Calu3 (cell line): ENCODE measurements around the gene STK33. TPM values are rescaled to one million over a fixed set of nuclear protein-coding genes. Genes with fewer than 3 reads are reported as not detected.

Source experiments
- BruUV-seq: library from RNA; stranded (reverse); fragments of 400-500 nt; replicated peaks from 2 replicates; lab custom pipeline; 2021; lab: Mats Ljungman, UMichigan
- CTCF ChIA-PET: fragments of 300-600 bp; sonication (Branson Sonifier 250); formaldehyde crosslinking; loops from one replicate; lab custom pipeline; 2022; ENCODE audit warnings: antibody characterized with exemption; lab: Charles Lee
- DNase-seq: peaks from one replicate; pipeline ENCODE4 v3.0.0; 2022
- H3K27ac Mint-ChIP-seq: one replicate; pipeline ENCODE4 v1.8.0; 2022; ENCODE audit warnings: mixed read lengths; ENCODE audit not compliant: unreplicated experiment
- H3K27me3 Mint-ChIP-seq: one replicate; pipeline ENCODE4 v1.8.0; 2022; ENCODE audit warnings: mixed read lengths; ENCODE audit not compliant: unreplicated experiment
- H3K36me3 Mint-ChIP-seq: one replicate; pipeline ENCODE4 v1.8.0; 2022; ENCODE audit warnings: mild to moderate bottlenecking, moderate library complexity, mixed read lengths; ENCODE audit not compliant: insufficient read depth, unreplicated experiment
- H3K4me1 Mint-ChIP-seq: one replicate; pipeline ENCODE4 v1.8.0; 2022; ENCODE audit warnings: mild to moderate bottlenecking, low read depth, mixed read lengths; ENCODE audit not compliant: unreplicated experiment
- H3K4me3 Mint-ChIP-seq: one replicate; pipeline ENCODE4 v1.8.0; 2022; ENCODE audit warnings: mild to moderate bottlenecking, low read depth, moderate library complexity, mixed read lengths; ENCODE audit not compliant: unreplicated experiment
- H3K9me3 Mint-ChIP-seq: one replicate; pipeline ENCODE4 v1.8.0; 2022; ENCODE audit warnings: low read depth, mixed read lengths; ENCODE audit not compliant: unreplicated experiment
- CTCF ChIP-seq: fragments of 200-600 bp; IDR thresholded peaks from one replicate; pipeline ENCODE4 v1.8.0; 2022; ENCODE audit warnings: antibody characterized with exemption; ENCODE audit not compliant: unreplicated experiment
- intact Hi-C: fragments of 100-400 bp; cut with micrococcal nuclease; formaldehyde crosslinking; loops from one replicate; pipeline ENCODE4 v1.10.0; 2022; ENCODE audit not compliant: unreplicated experiment
- total RNA-seq: library from RNA; stranded (reverse); gene quantifications from 2 replicates; pipeline ENCODE4 v1.2.3, GENCODE V29; 2022

STK33 gene
- total RNA-seq, 1 experiment from 2014 or later, result 3.0 TPM

GRCh38 chr11:8344346-8344745 lies 249.7 kb downstream of the STK33 start:
- intact Hi-C loops, result no loop called here
- CTCF ChIA-PET, result no interaction called here

GRCh38 chr11:8342821-8343681 lies 251.0 kb downstream of the STK33 start:
- CTCF ChIA-PET, result no interaction called here
- Mint-ChIP-seq H3K27ac (no peak overlapping the region), H3K36me3 (no peaks in the 10 kb centered on the region), H3K4me3 (peak overlapping the region; percentile 27), H3K9me3 (no peaks in the 10 kb centered on the region), H3K4me1 (peaks cover 27% of the 10 kb centered on the region), H3K27me3 (peaks cover 1% of the 10 kb centered on the region)
- BruUV-seq, result no TSS peak
- TF ChIP-seq CTCF, result no peak
- peak; percentile 31 for DNase-seq
- intact Hi-C loops, result no loop called here

More at GRCh38 chr11:8344346-8344745, 249.7 kb downstream of the STK33 start:
- Mint-ChIP-seq H3K27ac (no peak overlapping the region), H3K27me3 (peaks cover 14% of the 10 kb centered on the region), H3K9me3 (no peaks in the 10 kb centered on the region), H3K4me3 (no peak overlapping the region), H3K36me3 (no peaks in the 10 kb centered on the region), H3K4me1 (peaks cover 27% of the 10 kb centered on the region)
- no TSS peak for BruUV-seq
- no peak for DNase-seq
- no peak for TF ChIP-seq CTCF

GRCh38 chr11:8341996-8342395 lies 252.0 kb downstream of the STK33 start:
- no peaks in the 10 kb centered on the region for H3K27me3 Mint-ChIP-seq
- CTCF ChIA-PET, result no interaction called here
- intact Hi-C loops, result no loop called here

More at GRCh38 chr11:8341996-8342395, 252.0 kb downstream of the STK33 start:
- TF ChIP-seq CTCF, result no peak
- Mint-ChIP-seq H3K9me3 (no peaks in the 10 kb centered on the region), H3K27ac (no peak overlapping the region), H3K36me3 (no peaks in the 10 kb centered on the region), H3K4me3 (no peak overlapping the region), H3K4me1 (peaks cover 27% of the 10 kb centered on the region)
- no TSS peak for BruUV-seq
- DNase-seq, result no peak

Other genes with a start within 250 kb of the STK33 start
- gene TRIM66, start 88.4 kb upstream of the STK33 start, total RNA-seq, result 14.0 and 19.5 TPM in 2 replicates
- gene RPL27A, start 88.6 kb upstream of the STK33 start, total RNA-seq, result 571 and 585 TPM in 2 replicates